ENCODE measurements around the gene CCT4.
"Not testable (repeated sequence)": the region's sequence is repeated elsewhere in the genome, so short reads cannot be mapped to it uniquely, and the experiment has no call there.

The CCT4 gene, protein sequence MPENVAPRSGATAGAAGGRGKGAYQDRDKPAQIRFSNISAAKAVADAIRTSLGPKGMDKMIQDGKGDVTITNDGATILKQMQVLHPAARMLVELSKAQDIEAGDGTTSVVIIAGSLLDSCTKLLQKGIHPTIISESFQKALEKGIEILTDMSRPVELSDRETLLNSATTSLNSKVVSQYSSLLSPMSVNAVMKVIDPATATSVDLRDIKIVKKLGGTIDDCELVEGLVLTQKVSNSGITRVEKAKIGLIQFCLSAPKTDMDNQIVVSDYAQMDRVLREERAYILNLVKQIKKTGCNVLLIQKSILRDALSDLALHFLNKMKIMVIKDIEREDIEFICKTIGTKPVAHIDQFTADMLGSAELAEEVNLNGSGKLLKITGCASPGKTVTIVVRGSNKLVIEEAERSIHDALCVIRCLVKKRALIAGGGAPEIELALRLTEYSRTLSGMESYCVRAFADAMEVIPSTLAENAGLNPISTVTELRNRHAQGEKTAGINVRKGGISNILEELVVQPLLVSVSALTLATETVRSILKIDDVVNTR

DNA sequence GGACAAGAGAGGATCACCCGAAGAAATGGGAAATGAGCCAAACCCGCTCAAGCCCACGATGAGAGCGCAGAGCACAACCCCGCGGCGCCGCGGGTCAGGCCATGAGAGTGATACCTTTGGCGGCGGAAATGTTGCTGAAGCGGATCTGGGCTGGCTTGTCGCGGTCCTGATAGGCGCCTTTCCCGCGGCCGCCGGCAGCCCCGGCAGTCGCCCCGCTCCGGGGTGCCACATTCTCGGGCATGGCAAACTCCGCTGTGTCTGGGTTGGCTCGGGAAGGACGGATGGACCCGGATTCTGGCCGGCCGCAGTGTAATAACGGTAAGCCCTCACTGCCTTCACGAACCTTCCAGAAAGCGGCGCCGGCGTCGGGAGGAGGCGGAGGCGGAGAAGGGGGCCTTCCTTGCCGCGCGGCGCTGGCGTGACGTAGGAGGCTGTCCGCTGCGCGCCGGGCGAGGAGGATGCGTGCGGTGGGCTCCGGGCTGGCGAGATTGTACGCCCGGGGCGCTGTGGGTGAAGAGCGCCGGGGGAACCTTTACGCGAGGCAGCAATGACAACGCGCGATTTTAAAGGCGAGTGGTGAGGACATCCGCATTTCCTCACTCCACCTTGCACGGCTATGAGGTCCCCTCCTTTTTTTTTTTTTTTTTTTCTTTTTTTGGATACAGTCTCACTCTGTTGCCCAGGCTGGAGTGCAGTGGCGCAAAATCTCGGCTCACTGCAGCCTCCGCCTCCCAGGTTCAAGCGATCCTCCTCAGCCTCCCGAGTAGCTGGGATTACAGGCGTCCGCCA, at the start of gene CCT4:
CCT4 (minus strand) TSS at position 390 of the 789 bp plus-strand sequence; CDS start at position 241, 149 bp downstream.
- peak; percentile 51 for DNase-seq (ENCODE audit: low read depth)

DNA sequence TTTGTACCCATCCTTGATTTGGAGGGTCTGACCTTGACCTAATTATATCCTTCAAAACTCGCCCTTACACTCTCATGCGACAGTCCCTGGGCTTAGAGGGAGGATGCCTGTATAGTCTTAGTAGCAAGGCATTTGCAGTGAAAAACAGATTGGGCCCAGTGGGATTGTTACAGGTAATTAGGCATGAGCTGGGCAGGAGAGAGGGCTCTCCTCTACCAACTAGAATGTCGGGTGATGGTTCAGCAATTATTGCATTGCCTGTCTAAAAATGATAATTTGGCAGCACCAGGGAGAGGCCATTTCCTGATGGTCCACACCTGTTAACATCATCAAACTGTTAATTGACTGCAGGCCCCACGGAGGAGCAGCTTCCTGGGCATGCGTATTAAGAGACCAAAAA, 49.4 kb upstream of the CCT4 start:
- no peak for DNase-seq (ENCODE audit: low read depth)

DNA sequence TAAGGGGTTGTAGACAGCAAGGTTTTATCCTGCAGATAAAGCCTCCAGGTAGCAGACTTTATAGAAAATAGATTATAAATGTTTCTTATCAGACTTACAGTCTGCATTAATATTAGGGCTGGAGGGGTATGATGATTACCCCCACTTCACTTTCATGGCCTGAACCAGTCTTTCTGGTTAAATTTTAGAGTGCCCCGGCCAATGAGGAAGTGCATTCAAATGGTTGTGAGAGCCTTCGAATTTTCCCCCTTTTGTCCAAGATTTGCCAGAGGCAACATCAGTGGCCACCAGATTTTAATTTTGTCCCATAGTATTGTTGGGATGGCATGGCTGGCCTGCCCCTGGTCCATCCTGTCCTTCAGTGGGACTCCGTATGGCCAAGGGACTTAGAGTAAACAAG, 48.6 kb upstream of the CCT4 start:
- DNase-seq (ENCODE audit: low read depth) = no peak

DNA sequence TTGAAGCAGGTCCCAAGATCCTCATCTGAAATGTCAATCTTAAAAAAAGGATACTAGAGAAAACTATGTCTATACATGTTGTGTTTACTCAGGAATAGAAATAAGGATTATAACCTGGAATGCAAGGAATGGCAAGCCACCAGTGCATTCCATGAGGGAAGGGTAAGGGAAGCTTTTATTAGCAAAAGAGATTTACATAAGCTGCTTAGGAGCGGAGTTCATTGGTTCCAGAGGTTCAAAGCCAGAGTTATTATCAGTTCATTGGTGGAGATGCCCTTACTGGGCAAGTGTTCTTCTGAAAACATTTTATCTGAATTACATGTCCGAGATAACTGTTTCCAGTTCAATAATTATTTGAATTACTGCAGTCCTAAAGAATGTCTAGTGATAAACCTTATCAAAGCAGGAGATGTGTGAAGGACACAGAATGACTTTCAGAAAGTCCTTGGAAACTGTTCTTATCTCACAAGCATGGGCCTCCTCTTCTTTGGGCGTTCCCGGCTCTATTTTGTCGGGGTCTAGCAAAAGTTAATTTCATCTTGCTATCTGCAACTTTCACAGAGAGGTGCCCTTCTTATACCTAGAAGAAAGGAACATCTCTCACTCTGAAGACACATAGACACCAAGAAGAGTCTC, 40.5 kb upstream of the CCT4 start:
- no peak for DNase-seq (ENCODE audit: low read depth)

DNA sequence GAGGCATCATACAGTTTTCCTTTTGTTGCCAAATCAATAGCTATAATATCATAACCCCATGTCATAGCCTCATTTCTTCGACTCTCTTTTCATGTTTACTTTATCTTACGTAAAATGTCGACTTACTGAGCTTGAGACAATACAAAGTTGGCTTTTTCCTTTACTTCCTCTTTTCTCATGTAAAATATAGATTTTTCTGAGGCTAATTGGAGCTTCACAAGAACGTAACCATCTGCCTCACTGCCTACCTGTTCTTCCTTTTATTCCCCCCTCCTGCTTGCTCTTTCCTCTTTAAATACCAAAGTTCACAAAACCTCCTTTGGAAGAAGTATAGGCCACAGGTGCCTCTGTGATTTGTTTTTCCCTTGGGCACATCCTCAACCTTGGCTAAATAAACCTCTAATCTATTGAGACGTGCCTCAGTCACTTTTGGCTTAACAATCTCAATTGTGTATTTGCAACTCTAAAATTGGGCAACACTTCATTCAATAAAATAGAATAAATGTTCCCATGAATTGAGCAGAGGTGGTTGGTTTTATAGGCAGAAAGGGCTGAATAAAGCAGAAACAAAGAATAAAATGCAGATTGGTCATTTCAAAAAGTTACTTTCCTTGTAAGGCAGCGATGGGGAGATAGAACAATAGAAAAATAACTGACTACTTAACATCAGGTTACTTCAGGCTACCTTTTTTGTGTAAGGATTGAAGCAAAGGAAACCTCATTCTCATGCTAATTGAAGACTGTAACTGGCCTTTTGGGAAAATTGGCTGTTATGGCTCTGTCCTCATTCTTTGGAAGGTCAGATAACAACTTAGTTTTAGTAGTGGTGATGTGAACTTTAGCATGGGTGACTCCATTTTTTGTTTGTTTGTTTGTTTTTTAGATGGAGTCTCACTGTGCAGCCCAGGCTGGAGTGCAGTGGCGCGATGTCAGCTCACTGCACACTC, 38.3 kb upstream of the CCT4 start:
- DNase-seq (ENCODE audit: low read depth) = no peak

DNA sequence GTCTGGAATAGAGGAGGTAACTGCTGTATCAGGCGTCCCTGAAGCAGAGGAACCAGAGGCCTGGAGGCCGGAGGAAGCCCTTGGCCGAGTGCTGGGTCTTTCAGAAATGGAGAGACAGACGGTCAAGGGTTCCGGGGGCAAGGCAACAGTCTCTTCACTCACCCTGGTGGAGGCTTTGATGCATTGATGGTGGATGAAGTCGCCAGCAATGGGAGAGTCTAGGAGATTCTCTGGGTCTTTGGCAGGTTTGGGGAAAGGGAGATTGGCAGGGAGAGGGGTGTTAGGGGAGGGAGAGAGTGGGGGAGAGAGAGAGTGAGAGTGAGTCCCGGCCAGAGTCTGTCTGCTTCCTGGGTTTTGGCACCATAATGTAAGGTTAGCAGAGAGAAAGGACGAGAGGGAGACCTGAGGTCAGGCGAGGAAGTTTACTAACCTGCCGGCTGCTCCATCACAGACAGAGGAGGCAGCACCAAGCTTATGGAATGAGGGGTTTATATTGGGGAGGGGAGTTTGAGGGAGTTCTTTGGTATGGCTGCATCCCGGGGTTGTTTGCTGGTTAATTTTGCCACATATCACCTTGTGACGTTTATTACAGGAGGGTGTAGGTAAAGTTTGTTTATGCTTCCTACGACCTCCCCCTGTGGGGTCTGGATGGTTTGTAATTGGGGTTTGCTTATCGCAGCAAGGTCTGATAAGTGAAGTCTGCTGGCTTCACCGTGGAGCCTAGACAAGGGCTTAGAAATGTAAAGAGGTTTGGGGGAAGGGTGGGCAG, 36.6 kb upstream of the CCT4 start:
- DNase-seq (ENCODE audit: low read depth) = no peak

DNA sequence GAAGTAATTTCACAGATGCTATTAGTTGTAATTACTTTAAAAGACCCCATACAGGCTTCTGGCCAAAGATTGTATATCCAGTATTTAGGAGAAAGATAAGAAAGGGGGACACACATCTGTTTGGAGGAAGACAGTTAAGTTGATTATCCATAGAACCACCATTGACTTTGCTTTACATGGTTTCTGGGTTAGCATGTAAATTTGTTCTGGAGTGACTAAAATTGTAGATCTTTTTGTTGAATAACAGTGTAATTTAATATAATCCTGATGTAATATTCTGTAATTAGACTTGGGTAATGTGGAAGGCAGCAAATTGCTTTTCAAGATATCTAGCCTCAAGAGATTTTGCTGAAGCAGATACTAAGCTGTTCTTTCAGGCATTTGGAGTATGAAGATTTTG, 34.3 kb upstream of the CCT4 start:
- no peak for DNase-seq (ENCODE audit: low read depth)

DNA sequence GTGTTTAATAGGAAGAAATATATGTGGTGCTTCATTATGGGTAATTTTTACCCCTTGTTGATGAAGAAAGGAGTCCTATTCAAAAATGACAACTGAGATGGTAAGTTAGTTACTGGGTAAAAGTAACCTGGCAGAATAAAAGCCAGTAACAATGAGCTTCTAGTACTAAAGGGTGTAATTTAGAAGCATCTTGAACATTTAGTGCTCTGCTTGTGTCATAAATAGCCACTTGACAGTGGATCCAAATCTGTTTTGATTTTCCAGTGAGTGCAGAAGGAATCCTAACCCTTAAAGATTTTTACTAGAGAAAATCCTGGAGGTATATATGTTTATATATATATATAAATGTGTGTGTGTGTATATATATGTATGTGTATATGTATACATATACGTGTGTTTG, 32.1 kb upstream of the CCT4 start:
- DNase-seq (ENCODE audit: low read depth) = no peak

DNA sequence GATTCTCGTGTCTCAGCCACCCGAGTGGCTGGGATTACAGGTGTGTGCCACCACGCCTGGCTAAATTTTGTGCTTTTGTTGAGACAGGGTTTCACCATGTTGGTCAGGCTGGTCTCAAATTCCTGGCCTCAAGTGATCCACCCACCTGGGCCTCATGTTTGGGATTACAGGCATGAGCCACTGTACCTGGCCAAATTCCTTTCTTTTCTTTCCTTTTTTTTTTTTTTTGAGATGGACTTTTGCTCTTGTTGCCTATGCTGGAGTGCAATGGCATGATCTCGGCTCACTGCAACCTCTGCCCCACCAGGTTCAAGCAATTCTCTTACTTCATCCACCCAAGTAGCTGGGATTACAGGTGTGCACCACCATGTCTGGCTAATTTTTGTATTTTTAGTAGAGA, 26.3 kb upstream of the CCT4 start:
- not testable (repeated sequence) for DNase-seq (ENCODE audit: low read depth)

DNA sequence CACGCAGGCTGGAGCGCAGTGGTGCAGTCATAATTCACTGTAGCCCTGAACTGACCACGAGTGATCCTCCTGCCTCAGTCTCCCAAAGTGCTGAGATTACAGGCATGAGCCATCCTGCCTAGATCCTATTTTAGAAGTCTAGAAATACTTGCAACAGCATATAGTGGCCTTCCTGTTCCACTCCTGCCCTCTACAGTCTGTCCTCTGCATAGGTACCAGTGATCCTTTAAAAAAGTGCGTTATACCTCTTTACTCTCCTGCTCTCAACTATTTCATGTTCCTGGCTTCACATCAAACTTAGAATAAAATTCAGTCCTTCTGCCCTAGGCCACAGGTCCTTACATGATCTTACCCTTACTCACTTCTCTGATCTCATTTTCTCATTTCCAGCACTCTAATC, 23.1 kb upstream of the CCT4 start:
- DNase-seq (ENCODE audit: low read depth) = no peak

DNA sequence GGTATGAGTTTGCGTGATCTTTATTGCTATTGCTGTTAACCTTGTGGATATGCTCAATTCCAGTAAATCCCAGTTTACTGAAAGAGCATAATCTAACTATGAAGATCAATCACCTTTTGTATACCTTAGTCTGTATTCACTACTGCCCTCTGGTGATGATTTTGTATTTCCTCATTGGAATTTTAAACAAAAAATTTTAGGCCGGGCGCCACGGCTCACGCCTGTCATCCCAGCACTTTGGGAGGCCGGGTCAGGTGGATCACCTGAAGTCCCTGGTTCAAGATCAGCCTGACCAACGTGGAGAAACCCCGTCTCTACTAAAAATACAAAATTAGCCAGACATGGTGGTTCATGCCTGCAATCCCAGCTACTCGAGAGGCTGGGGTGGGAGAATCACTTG, 22.1 kb upstream of the CCT4 start:
- no peak for DNase-seq (ENCODE audit: low read depth)

DNA sequence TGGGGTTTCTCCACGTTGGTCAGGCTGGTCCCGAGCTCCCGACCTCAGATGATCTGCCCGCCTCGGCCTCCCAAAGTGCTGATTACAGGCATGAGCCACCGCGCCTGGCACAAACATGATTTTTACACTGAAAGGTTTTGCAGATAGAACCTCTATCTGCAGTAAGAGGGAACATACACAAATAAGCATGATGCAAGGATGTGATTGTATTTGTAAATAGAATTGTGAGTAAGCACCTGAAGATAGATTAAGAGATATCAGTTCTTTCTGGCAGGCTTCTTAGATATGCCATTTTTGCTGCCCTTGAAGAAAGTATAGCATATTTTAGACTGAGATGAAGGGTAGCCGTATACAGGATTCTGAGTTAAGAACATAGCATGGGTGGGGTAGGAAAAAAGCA, 20.7 kb upstream of the CCT4 start:
- DNase-seq (ENCODE audit: low read depth) = no peak

DNA sequence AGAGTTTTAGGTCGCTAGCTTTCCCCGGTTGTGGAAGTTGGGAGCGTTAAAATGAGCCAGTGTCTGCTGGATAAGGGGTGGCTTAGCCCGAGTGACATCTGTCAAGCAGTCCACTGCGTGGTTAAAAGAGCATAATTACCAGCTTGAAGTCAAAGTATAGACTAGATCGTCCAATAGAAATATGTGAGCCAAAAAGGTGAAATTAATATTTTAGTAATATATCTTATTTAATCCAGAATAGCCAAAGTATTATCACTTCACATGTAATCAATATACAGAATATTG, 17.7 kb upstream of the CCT4 start:
- no peak for DNase-seq (ENCODE audit: low read depth)

DNA sequence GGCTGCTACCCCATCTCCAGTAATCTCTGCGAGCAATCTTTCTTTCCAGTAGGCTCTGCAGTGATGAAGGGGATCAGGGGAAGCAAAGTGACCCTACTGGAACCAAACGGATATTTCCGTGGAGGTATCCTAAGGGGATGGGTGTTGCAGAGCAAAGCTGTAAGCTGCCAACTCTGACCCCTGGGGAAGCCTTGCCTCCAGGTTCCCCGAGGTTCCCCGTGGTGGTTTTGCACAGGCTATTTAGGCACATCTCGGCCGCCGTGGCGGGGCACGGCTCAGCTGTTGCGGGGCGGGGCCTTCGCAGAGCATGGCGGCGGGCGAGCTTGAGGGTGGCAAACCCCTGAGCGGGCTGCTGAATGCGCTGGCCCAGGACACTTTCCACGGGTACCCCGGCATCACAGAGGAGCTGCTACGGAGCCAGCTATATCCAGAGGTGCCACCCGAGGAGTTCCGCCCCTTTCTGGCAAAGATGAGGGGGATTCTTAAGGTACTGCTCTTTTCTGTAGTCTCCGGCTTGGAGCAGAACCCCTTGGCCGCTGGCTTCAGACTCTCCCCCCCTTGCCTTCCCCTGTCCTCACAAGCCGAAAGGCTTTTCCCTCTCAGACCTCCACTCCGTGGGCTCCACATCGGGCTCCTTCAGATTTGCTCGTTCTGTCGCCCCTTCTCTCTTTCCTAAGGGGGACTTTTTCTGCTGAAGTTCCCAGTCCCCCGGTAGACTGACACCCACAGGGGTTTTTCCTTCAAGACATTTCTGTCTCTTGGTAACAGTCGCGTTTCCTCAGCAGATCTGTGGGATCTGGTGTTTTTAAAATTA, 17.1 kb upstream of the CCT4 start, which contains the start of gene COMMD1:
COMMD1 (plus strand) TSS at position 303 of the 814 bp plus-strand sequence; CDS start at position 308, 5 bp downstream.
- DNase-seq (ENCODE audit: low read depth) = no peak

DNA sequence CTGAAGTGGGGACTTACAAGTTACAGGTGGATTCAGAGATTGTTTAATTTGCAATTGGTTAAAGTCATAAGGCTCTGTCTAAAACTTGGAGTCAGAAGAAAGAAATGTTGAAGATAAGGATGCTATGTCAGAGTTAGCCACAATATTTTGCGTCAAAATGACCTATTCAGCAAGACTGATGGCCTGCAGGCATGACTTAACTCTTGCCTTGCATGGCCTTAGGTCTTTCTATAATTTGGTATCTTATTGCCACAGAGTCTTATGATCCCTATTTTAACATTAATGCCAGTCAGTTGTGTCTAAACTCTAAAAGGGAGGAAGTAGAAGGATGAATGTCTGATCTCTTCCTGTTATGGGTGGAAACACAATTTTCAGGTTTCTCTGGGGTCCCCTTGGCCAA, 11.8 kb upstream of the CCT4 start:
- no peak for DNase-seq (ENCODE audit: low read depth)

DNA sequence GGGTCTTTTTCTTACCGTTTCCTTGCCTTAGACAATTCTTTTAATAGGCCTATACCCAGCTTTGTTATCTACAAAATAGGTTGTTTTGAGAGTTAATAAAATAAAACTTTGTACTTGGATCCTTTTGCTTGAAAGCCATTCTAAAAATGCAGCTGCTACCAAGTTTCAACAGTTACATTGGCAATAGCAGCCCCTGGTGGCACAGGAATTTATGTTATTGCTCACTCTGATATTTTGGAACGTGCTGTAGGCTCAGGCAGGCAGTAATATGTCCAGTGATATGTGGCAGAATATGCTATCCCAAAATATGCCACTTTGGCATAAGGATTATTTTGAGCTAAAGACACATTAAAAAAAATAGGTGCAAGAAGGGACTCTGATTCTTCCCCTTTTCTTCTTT, 10.4 kb upstream of the CCT4 start:
- DNase-seq (ENCODE audit: low read depth) = no peak

DNA sequence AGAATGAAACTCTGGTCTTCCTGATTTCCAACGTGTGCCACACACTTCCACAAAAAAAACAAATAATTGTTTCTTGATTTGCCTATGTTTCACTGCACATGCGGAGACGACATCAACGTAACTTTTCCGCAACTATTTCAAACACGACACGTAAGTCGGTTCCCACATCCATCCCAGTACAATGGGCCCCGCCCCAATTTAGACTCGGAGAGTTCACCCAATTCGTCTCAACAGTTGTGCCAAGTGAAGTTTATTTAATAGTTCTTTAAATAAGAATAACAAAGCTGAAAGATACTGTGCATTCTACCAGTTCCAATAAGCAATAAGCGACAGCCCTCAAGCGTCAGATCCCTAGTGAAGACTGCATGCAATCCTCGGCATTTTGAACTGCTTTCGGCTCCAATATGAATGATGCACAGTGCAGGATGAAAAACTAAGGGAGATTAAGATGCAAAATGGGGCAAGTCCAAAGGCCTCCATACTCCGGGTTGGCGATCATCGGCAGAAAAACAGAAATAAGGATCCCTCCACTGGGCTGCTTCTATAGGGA, 664 bp downstream of the CCT4 start:
- no peak for DNase-seq (ENCODE audit: low read depth)

DNA sequence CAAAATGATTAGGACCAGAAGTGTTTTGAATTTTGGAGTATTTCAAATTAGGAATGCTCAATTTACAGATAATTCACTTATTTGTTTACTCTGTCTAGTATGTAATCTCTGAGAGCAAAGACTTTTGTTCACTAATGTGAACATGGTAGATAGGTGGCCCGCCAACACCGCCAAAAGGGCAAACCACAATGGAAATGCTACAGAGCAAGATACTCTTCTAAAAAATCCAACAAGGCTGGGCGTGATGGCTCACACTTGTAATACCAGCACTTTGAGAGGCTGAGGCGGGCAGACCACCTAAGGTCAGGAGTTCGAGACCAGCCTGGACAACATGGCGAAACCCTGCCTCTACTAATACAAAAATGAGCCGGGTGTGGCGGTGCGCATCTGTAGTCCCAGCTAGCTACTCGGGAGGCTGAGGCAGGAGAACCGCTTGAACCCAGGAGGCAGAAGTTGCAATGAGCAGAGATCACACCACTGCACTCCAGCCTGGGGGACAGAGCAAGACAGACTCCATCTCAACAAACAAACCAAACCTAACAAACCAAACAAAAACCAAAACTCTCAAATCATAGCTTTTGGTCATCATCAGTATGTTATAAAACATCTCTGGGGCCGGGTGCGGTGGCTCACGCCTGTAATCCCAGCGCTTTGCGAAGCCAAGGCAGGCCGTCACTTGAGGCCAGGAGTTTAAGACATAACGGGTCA, 2.4 kb downstream of the CCT4 start:
- no peak for DNase-seq (ENCODE audit: low read depth)

DNA sequence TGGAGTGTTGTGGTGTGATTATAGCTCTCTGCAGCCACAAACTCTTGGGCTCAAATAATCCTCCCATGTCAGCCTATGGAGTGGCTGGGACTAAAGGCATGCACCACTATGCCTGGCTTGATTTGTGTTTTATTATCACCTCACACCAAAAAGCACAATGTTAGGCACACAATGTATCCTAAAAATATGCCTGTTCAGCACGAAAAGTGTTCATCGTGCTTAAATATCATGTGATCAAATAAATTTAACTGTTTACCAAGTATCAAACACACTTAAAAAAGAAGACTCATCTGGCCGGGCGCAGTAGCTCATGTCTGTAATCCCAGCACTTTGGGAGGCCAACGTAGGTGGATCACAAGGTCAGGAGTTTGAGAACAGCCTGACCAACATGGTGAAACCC, 5.6 kb downstream of the CCT4 start:
- DNase-seq (ENCODE audit: low read depth) = no peak
